GM21515 (cell line): ENCODE results near the gene PREP.
"Not testable (repeated sequence)": the region's sequence is repeated elsewhere in the genome, so short reads cannot be mapped to it uniquely, and the experiment has no call there.

Source experiments
- ATAC-seq: cut with Tn5 transposase; IDR thresholded peaks from one replicate; pipeline ENCODE4 v1.9.1; 2021; ENCODE audit not compliant: unreplicated experiment

The PREP gene

GRCh38 chr6:105402939-105403935 is at the start of gene PREP:
TSS of gene PREP (minus strand) at chr6:105403082. CDS start at chr6:105402891, 191 bp downstream.
- ATAC-seq = peak; percentile 95

DNA sequence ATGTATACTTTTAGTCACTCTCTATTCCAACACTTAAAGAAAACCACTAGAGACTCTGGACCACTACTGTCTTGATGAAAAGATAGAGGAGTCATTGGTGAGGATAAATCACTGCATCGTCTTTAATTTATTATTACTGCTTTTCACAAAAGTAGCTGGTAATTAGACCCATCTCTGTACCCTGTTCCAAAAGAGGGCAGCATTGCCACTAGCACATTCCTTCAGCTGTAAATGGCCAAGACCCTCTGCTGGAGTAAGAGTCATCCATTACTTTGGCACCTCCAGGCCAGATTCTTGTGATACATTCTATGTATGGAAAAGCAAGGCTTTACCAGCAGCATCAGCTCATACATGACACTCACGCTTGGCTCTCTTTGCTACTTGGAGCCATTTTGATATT is 49.5 kb upstream of the PREP start:
- no peak for ATAC-seq

DNA sequence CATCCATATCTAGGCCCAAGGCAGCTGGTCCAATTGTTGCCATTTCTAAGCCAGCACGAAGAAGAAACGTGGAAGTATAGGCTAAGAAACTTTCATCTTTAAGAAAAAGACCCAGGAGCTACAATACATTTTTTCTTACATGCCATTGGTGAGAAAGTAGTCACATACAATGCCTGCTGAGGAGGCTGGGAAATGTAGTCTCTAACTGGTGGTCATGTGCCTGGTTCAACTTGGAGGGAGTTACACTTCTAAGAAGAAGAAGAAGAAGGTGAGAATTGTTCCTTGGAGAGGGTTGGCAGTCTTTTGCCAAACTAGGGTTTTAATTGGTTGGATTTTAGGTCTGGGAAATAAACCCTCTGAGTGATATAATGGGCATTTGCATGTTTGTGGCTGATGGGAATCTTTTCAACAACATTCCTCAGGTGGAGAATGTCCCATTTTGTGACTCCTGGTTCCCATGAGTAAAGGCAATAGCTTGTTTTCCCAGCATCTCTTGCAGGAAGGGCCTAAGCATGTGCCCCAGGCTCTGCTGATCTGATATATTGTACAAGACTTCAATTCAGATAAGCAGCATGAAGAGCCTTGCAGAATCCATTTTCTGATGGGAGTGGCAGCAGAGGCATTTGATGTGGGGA is 47.0 kb upstream of the PREP start:
- ATAC-seq = no peak

GRCh38 chr6:105445481-105445880 is 42.6 kb upstream of the PREP start:
- no peak for ATAC-seq

GRCh38 chr6:105443941-105444340 is 41.1 kb upstream of the PREP start:
- no peak for ATAC-seq

- ATAC-seq = no peak
Measured at GRCh38 chr6:105442369-105442768, 39.5 kb upstream of the PREP start.

DNA sequence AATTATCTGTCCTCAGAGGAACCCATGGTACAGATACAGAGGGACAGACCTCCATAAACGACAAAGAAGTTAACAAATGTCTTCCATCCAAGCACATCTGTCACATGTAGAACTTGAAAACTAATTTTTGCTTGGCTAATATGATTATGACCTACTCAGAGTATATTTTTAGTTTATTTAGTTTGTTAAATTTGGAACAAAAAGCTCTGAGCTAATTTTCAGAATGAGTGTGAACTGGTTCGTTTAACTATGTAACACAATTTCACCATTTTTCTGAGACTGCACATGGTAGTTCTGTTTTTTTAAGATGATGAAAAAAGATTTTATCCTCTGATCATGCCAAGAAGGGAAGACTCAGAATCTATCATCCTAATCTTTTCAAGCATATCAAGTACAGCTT is 34.4 kb upstream of the PREP start:
- ATAC-seq = no peak

GRCh38 chr6:105433723-105434122 is 30.8 kb upstream of the PREP start:
- no peak for ATAC-seq

DNA sequence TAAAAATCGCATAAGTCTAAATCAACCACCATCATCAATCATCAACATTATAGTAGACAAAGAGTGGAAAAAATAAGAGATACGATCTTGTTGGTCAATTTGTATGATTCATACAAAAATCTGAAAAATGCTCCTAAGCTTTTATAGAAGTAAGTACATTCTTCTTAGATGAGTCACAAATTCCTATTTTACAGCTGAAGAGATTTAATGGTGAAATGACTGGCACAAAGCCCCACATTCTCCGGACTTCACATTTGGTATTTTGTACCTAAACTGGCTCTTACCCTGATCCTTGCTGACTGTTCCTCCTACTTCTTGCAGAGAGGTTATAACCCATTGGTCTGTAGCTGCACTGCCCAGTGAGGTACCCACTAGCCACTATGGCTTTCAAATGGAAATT is 29.9 kb upstream of the PREP start:
- no peak for ATAC-seq

DNA sequence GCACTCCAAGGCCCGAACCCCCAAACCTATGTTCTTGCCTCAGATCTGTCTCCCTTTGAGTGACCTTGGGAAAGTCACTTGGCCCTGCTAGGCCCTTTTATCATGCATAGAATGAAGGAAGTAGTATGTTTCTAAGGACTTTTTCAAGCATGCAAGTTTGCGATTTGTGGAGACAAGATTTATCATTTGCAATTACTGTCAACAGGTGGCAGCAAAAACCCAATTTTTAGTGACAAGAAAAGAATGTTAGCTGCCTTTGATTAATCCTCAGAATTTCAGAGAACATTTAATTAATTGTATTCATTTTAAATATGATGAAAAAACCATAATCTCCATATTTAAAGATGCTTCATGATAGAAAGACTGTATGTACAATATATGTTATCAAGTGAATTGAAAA is 28.3 kb upstream of the PREP start:
- ATAC-seq = no peak

GRCh38 chr6:105430685-105431084 is 27.8 kb upstream of the PREP start:
- no peak for ATAC-seq

DNA sequence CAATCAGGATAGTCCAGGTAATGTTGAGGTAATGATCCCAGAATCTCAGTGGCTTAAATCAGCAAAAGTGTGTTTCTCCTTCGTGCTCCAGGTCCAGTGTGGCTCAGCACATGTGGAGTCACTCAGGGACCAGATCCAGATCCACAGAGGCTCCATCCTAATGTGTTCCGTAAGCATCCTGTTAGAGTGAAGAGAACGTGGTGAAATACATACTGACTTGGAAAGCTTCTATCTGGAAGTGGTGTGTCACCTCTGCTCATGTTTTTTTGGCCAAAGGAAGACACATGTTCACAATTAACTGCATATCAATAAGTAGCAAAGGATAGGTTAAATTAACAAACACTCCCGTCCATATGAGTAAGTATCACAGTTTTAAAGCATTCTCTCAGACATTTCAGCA is 26.8 kb upstream of the PREP start:
- ATAC-seq = no peak

GRCh38 chr6:105428342-105428957 is 25.6 kb upstream of the PREP start:
- no peak for ATAC-seq

DNA sequence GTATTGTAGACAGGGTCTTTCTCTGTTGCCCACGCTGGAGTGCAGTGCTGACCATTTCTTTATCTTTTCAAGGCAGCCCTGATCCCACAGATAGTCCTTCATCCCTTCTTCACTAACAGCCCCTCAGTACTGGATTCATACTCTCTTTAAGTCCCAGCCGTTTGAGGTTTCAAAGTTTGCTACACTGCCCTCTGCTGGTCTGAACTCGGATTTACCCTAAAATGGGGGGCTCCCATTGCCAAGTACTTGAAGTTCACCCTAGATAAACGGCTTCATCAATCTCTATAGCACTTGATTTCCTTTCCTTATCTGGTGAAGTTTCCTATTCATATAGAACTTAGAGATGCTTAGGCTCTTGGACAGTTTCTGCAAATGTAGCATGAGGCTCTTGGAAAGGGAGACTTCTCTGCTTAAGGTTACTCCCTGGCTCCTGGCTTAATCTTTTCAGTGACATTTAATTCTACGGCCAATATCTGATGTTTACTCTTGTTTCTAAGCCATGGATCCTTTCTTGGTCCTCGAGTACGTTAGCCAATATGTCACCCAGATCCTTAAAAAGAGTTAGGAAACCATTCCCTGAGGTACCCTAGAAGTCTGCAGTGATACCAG is 21.4 kb upstream of the PREP start:
- peak; percentile 63 for ATAC-seq

GRCh38 chr6:105416971-105417370 is 14.1 kb upstream of the PREP start:
- ATAC-seq = not testable (repeated sequence)

- no peak for ATAC-seq
Measured at GRCh38 chr6:105409734-105410133, 6.9 kb upstream of the PREP start.

GRCh38 chr6:105402090-105402938 is 568 bp downstream of the PREP start:
- ATAC-seq = peak; percentile 48

DNA sequence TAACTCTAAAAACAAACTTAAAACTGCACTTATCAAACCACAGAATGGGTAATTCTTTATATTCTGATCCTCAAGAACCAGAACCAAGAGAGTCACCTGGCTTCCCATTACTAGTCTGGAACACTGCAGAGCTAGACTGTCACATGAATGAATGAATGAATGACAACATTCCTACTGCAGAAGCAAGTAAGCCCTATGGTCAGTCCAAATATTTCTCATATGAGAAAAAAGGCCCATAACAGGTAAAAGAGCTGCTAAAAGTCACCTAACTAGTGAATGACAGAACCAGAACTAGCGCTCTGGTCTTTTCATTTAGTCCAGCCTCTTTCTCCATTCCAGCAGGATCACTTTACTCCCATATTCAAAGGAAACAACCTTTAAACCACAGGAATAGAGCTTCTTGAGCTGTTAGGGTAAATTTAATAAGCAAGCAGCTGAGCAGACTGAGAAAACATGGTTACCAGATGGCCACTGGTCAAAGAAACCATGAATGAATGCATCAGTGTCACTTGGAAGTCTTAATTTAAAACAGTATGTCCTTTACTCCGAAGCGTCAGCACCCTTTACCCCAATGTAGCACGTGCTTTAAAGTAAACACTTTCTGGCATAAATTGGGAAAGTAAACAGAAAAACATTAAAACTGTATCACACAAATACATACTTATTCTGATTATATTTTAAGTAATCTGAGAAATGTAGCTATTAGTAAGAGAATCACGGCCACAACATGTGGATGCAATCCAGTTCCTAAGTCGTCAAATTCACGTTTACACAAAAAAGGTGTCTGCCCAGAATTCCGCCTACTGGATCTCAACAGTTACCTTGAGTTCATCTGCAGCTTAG is 1.4 kb downstream of the PREP start:
- ATAC-seq = no peak

GRCh38 chr6:105400501-105400900 is 2.4 kb downstream of the PREP start:
- ATAC-seq = no peak

GRCh38 chr6:105398859-105399258 is 4.0 kb downstream of the PREP start:
- no peak for ATAC-seq
